ENCODE results near the gene ANK3.

ANK3 gene

GRCh38 chr10:60389413-60390025 is at the start of gene ANK3:
TSS of gene ANK3 (minus strand) at chr10:60389875. CDS start at chr10:60389538, 337 bp downstream.
- DNase-seq: no peak

GRCh38 chr10:60434418-60435046 is 44.9 kb upstream of the ANK3 start:
- DNase-seq: no peak

- no peak for DNase-seq
Measured at GRCh38 chr10:60433684-60434083, 44.0 kb upstream of the ANK3 start.

GRCh38 chr10:60430836-60431597 is 41.3 kb upstream of the ANK3 start:
- no peak for DNase-seq

GRCh38 chr10:60430017-60430416 is 40.3 kb upstream of the ANK3 start:
- DNase-seq: no peak

GRCh38 chr10:60429084-60429849 is 39.6 kb upstream of the ANK3 start:
- no peak for DNase-seq

- no peak for DNase-seq
Measured at GRCh38 chr10:60428387-60428737, 38.7 kb upstream of the ANK3 start.

GRCh38 chr10:60427709-60428386 is 38.2 kb upstream of the ANK3 start:
- DNase-seq: no peak

- DNase-seq: no peak
Measured at GRCh38 chr10:60427148-60427547, 37.5 kb upstream of the ANK3 start.

- DNase-seq: no peak
Measured at GRCh38 chr10:60426425-60426824, 36.8 kb upstream of the ANK3 start.

- DNase-seq: no peak
Measured at GRCh38 chr10:60425392-60426110, 35.9 kb upstream of the ANK3 start.

- no peak for DNase-seq
Measured at GRCh38 chr10:60424971-60425370, 35.3 kb upstream of the ANK3 start.

- no peak for DNase-seq
Measured at GRCh38 chr10:60423920-60424319, 34.2 kb upstream of the ANK3 start.

GRCh38 chr10:60422809-60423208 is 33.1 kb upstream of the ANK3 start:
- DNase-seq: no peak

GRCh38 chr10:60420991-60421894 is 31.6 kb upstream of the ANK3 start:
- DNase-seq: no peak

GRCh38 chr10:60419249-60419648 is 29.6 kb upstream of the ANK3 start:
- DNase-seq: no peak

GRCh38 chr10:60417901-60418300 is 28.2 kb upstream of the ANK3 start:
- DNase-seq: no peak

- no peak for DNase-seq
Measured at GRCh38 chr10:60417024-60417423, 27.3 kb upstream of the ANK3 start.

- DNase-seq: no peak
Measured at GRCh38 chr10:60414877-60415585, 25.4 kb upstream of the ANK3 start.

GRCh38 chr10:60414111-60414510 is 24.4 kb upstream of the ANK3 start:
- DNase-seq: no peak
